Osteocyte (in vitro differentiated cells): ENCODE results near the gene SMOC2. TPM values are rescaled to one million over a fixed set of nuclear protein-coding genes. Genes with fewer than 3 reads are reported as not detected.
A peak's percentile ranks its signal among the peaks of the same experiment; 100 is the strongest.

Experiments used
- DNase-seq: peaks from one replicate; pipeline ENCODE4 v3.0.0; 2021; ENCODE audit warnings: mixed read lengths; ENCODE audit not compliant: unreplicated experiment; ENCODE audit errors: extremely low spot score
- H3K27ac Mint-ChIP-seq: one replicate; pipeline ENCODE4 v1.8.0; 2021; ENCODE audit warnings: mild to moderate bottlenecking, mixed read lengths; ENCODE audit not compliant: unreplicated experiment
- H3K27me3 Mint-ChIP-seq: one replicate; pipeline ENCODE4 v1.8.0; 2021; ENCODE audit warnings: mixed read lengths; ENCODE audit not compliant: unreplicated experiment
- H3K36me3 Mint-ChIP-seq: one replicate; pipeline ENCODE4 v1.8.0; 2021; ENCODE audit warnings: mixed read lengths; ENCODE audit not compliant: unreplicated experiment
- H3K4me1 Mint-ChIP-seq: one replicate; pipeline ENCODE4 v1.8.0; 2021; ENCODE audit warnings: mixed read lengths; ENCODE audit not compliant: unreplicated experiment
- H3K4me3 Mint-ChIP-seq: one replicate; pipeline ENCODE4 v1.8.0; 2021; ENCODE audit warnings: mild to moderate bottlenecking, moderate library complexity, mixed read lengths; ENCODE audit not compliant: unreplicated experiment
- H3K9me3 Mint-ChIP-seq: one replicate; pipeline ENCODE4 v1.8.0; 2021; ENCODE audit warnings: mixed read lengths; ENCODE audit not compliant: unreplicated experiment
- total RNA-seq: library from RNA; stranded (reverse); gene quantifications from 2 replicates; pipeline ENCODE4 v1.2.1, GENCODE V29; 2021
- TF ChIP-seq, protein P1 (sequence below): fragments of 200-600 bp; sonication (generic); IDR thresholded peaks from 2 replicates; pipeline ENCODE4 v1.5.0; 2021; ENCODE audit warnings: antibody characterized with exemption, mild to moderate bottlenecking, moderate library complexity

Gene SMOC2
- total RNA-seq, 1 donor from 2014 or later = 11.6 TPM

DNA sequence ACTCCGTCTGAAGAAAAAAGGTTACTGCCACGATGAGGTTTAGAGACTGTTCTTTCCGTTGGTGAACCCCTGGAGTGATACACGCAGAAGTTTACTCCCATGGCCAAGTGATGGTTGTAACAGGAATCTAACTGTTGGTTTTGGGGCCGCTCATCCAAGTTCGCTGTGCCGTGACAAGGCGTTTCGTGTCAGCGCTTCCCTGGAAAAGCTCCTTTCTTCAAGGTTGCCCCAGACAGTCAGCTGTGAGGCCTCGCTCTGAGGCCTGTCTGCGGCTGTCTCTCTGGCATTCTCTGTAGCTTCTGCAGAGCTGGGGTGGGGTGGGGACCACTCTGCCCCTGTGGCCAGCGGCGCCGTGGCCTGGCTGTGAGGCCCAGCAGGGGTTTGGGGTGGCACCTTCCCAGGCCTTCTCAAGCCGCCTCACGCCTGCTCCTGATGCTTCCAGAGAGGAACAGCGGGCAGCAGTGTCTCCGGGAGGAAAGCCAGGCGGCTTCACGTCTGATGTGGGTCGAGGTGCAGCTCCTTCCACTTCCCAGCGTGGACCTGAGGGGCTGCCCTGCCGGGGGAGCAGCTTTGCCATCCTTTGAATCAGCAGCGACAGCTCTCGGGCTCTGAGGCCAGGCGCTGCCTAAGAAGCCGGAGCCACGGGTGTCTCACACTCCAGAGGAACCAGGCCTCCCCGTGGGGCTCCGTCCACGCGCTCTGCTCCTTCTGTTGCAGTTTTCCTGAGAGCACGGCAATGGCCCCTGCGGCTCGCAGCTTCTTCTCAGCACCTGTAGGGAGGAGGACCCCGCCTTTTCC is 76.2 kb downstream of the SMOC2 start:
- peaks cover 11% of the 10 kb centered on the region for H3K4me1 Mint-ChIP-seq
- no peak for DNase-seq
- H3K9me3 Mint-ChIP-seq = no peaks in the 10 kb centered on the region
- peaks cover 18% of the 10 kb centered on the region for H3K27me3 Mint-ChIP-seq
- H3K4me3 Mint-ChIP-seq = no peak overlapping the region
- no peaks in the 10 kb centered on the region for H3K36me3 Mint-ChIP-seq
- TF ChIP-seq, protein P1, sequence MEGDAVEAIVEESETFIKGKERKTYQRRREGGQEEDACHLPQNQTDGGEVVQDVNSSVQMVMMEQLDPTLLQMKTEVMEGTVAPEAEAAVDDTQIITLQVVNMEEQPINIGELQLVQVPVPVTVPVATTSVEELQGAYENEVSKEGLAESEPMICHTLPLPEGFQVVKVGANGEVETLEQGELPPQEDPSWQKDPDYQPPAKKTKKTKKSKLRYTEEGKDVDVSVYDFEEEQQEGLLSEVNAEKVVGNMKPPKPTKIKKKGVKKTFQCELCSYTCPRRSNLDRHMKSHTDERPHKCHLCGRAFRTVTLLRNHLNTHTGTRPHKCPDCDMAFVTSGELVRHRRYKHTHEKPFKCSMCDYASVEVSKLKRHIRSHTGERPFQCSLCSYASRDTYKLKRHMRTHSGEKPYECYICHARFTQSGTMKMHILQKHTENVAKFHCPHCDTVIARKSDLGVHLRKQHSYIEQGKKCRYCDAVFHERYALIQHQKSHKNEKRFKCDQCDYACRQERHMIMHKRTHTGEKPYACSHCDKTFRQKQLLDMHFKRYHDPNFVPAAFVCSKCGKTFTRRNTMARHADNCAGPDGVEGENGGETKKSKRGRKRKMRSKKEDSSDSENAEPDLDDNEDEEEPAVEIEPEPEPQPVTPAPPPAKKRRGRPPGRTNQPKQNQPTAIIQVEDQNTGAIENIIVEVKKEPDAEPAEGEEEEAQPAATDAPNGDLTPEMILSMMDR = no peak
- no peak overlapping the region for H3K27ac Mint-ChIP-seq

DNA sequence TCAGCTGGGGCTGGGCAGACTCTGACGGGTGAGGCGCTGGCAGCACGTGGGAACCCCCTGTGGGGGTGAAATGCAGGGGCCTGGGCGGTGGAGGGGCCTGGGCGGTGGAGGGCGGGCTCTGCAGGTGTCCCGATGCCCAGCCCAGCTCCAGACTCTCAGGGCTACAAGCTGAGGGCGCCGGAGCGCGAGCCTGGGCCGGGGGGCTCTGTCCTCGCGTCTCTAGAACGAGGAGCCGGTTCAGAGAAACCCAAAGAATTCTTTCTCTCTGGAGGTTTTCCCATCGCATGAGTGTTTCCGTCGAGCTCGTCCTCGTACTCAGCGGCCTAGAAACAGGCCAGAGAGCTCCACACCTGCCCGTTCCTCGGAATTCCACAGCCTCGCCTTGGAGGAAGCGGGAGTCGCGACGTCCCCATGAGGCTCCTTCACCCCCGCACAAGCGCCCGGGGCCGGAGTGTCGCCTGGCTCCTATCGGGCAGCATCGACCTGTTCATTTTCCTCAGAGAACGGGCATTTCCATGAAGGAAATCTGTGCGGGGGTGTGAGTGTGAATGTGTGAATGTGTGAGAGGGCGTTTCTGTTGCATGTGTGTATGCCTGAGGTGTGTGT is 76.9 kb downstream of the SMOC2 start:
- TF ChIP-seq, protein P1 = no peak
- peaks cover 25% of the 10 kb centered on the region for H3K27me3 Mint-ChIP-seq
- no peaks in the 10 kb centered on the region for H3K36me3 Mint-ChIP-seq
- peak; percentile 83 for DNase-seq
- peaks cover 11% of the 10 kb centered on the region for H3K4me1 Mint-ChIP-seq
- H3K9me3 Mint-ChIP-seq = no peaks in the 10 kb centered on the region
- H3K27ac Mint-ChIP-seq = no peak overlapping the region
- H3K4me3 Mint-ChIP-seq = no peak overlapping the region

DNA sequence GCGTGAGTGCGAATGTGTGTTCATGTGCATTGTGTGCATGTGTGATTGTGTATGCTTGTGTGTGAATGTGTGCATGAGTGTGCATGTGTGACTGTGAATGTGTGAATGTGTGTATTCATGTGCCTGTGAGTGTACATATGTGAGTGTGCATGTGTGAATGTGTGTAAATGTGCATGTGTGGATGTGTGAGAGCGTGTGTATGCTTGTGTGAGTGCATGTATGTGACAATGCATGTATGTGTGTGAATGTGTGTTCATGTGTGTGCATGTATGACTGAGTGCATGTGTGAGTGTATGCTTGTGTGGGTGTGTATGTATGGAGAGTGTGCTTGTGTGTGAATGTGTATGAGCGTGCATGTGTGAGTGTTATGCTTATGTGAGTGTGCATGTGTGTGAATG is 77.4 kb downstream of the SMOC2 start:
- Mint-ChIP-seq H3K27ac (no peak overlapping the region), H3K4me3 (no peak overlapping the region), H3K36me3 (no peaks in the 10 kb centered on the region), H3K4me1 (peaks cover 11% of the 10 kb centered on the region), H3K27me3 (peaks cover 25% of the 10 kb centered on the region), H3K9me3 (no peaks in the 10 kb centered on the region)
- TF ChIP-seq, protein P1 = no peak
- DNase-seq = no peak

DNA sequence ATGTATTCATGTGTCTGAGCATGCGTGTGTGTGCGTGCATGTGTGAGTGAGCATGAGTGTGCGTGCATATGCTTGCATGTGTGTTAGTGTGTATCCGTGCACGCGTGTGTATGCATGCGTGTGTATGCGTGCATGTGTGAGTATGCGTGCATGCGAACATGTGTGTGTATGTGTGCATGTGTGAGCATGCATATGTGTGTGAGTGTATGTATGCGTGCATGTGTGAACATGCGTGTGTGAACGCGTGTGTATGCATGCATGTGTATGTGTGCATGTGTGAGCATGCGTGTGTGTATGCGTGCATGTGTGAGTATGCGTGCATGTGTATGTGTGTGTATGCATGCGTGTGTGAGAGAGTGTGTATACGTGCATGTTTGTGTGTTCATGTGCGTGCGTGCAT is 77.9 kb downstream of the SMOC2 start:
- H3K4me3 Mint-ChIP-seq = no peak overlapping the region

DNA sequence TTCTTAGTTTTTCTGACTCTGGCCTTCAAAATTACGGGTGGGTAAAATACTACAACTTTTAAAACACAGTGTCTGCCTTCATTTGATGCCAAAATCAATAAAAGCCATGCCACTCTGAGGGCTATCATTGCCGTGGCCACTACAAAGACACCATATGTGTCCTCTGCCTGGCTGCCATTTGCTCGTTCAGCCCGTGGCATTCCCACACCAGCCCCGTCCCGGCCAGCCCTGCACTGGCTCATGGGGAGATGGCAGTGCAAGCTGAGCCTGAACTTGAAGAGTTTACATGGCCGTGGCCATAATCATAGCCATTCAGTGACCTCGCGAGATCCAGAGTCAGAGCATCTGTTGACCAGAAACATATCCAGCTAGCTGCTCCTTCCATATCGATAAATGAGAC is 79.2 kb downstream of the SMOC2 start:
- DNase-seq = no peak
- Mint-ChIP-seq H3K9me3 (no peaks in the 10 kb centered on the region), H3K27me3 (peaks cover 27% of the 10 kb centered on the region), H3K36me3 (no peaks in the 10 kb centered on the region), H3K4me1 (peaks cover 5% of the 10 kb centered on the region), H3K4me3 (no peak overlapping the region), H3K27ac (no peak overlapping the region)
- TF ChIP-seq, protein P1 = no peak

More for the DNA sequence above, 77.9 kb downstream of the SMOC2 start:
- Mint-ChIP-seq H3K9me3 (no peaks in the 10 kb centered on the region), H3K27me3 (peaks cover 29% of the 10 kb centered on the region), H3K4me1 (peaks cover 11% of the 10 kb centered on the region), H3K36me3 (no peaks in the 10 kb centered on the region), H3K27ac (no peak overlapping the region)
- no peak for DNase-seq
- TF ChIP-seq, protein P1 = no peak
